Small intestine (tissue), 4 donors: ENCODE results near the gene TCIRG1. TPM values are rescaled to one million over a fixed set of nuclear protein-coding genes. Genes with fewer than 3 reads are reported as not detected.

Experiments used
- polyA plus RNA-seq, 4 donors: library from polyadenylated mRNA; stranded (reverse) in 3 of 4; unstranded in 1 of 4; fragments of 200-250 nt in 3 of 4; fragments of 120-200 nt in 1 of 4; gene quantifications; one replicate each; pipeline versions ENCODE4 v1.2.1 to v1.2.3, GENCODE V29; 2013
- donor health status: healthy with polysubstance abuse.
- donor health status: Bipolar disorder and iron deficiency.
- donor health status: healthy.

TCIRG1 gene
- polyA plus RNA-seq, 4 donors, result 79.1 to 437 (median 285) TPM

Other genes with a start within 250 kb of the TCIRG1 start
- gene UNC93B1, start 34.9 kb upstream of the TCIRG1 start, polyA plus RNA-seq, result 10 to 100 TPM; 27.2 to 82.1 (median 41.4) TPM
- 10 to 100 TPM; 14.4 to 28.1 (median 21.6) TPM for gene ALDH3B1, start 28.7 kb upstream of the TCIRG1 start, polyA plus RNA-seq
- gene NDUFS8, start 8.3 kb upstream of the TCIRG1 start, polyA plus RNA-seq, result 100 to 1,000 TPM in 3 of 4 donors, 10 to 100 TPM in 1; 71.4 to 290 (median 203) TPM
- gene CHKA, start 82.4 kb downstream of the TCIRG1 start, polyA plus RNA-seq, result 100 to 1,000 TPM in 3 of 4 donors, 10 to 100 TPM in 1; 31.5 to 180 (median 139) TPM
- gene KMT5B, start 174.3 kb downstream of the TCIRG1 start, polyA plus RNA-seq, result 10 to 100 TPM; 17.3 to 53.5 (median 30.0) TPM
- gene C11orf24, start 232.9 kb downstream of the TCIRG1 start, polyA plus RNA-seq, result 100 to 1,000 TPM in 2 of 4 donors, 10 to 100 TPM in 2; 39.4 to 168 (median 94.3) TPM